ENCODE results near the gene CDK13.

The CDK13 gene

GRCh38 chr7:39926111-39926510 lies 23.9 kb upstream of the CDK13 start:
- TF ChIP-seq CTCF (IDR thresholded peaks at IDR 0.05; ENCODE audit: borderline replicate concordance, control extremely low read depth, extremely low read depth, insufficient read depth, missing control alignments), result no peak
- in situ Hi-C loops (cut with MboI; ENCODE audit: low sequenced_read_pairs, unreplicated experiment), result no loop called here
- DNase-seq (ENCODE audit: low spot score), result no peak

GRCh38 chr7:39927018-39927417 lies 23.0 kb upstream of the CDK13 start:
- no peak for TF ChIP-seq CTCF (IDR thresholded peaks at IDR 0.05; ENCODE audit: borderline replicate concordance, control extremely low read depth, extremely low read depth, insufficient read depth, missing control alignments)
- in situ Hi-C loops (cut with MboI; ENCODE audit: low sequenced_read_pairs, unreplicated experiment), result no loop called here
- no peak for DNase-seq (ENCODE audit: low spot score)

GRCh38 chr7:39934132-39934531 lies 15.9 kb upstream of the CDK13 start:
- in situ Hi-C loops (cut with MboI; ENCODE audit: low sequenced_read_pairs, unreplicated experiment), result no loop called here
- no peak for TF ChIP-seq CTCF (IDR thresholded peaks at IDR 0.05; ENCODE audit: borderline replicate concordance, control extremely low read depth, extremely low read depth, insufficient read depth, missing control alignments)
- DNase-seq (ENCODE audit: low spot score), result no peak

GRCh38 chr7:39936761-39937160 lies 13.3 kb upstream of the CDK13 start:
- in situ Hi-C loops (cut with MboI; ENCODE audit: low sequenced_read_pairs, unreplicated experiment), result no loop called here
- DNase-seq (ENCODE audit: low spot score), result no peak
- TF ChIP-seq CTCF (IDR thresholded peaks at IDR 0.05; ENCODE audit: borderline replicate concordance, control extremely low read depth, extremely low read depth, insufficient read depth, missing control alignments), result no peak

GRCh38 chr7:39937366-39938153 lies 12.5 kb upstream of the CDK13 start:
- DNase-seq (ENCODE audit: low spot score), result no peak
- TF ChIP-seq CTCF (IDR thresholded peaks at IDR 0.05; ENCODE audit: borderline replicate concordance, control extremely low read depth, extremely low read depth, insufficient read depth, missing control alignments), result no peak
- in situ Hi-C loops (cut with MboI; ENCODE audit: low sequenced_read_pairs, unreplicated experiment), result no loop called here

GRCh38 chr7:39942883-39943282 lies 7.2 kb upstream of the CDK13 start:
- TF ChIP-seq CTCF (IDR thresholded peaks at IDR 0.05; ENCODE audit: borderline replicate concordance, control extremely low read depth, extremely low read depth, insufficient read depth, missing control alignments), result no peak
- in situ Hi-C loops (cut with MboI; ENCODE audit: low sequenced_read_pairs, unreplicated experiment), result loop anchor here (10.0 kb wide), 1 partner anchor 102 kb away; no protein-coding TSS in a partner anchor
- DNase-seq (ENCODE audit: low spot score), result no peak

Measured in GM13976 (cell line).